ENCODE measurements around the gene SHQ1. TPM values are rescaled to one million over a fixed set of nuclear protein-coding genes. Genes with fewer than 3 reads are reported as not detected.
A peak's percentile ranks its signal among the peaks of the same experiment; 100 is the strongest.

SHQ1 gene
- total RNA-seq, 1 donor, result 19.2 TPM

DNA sequence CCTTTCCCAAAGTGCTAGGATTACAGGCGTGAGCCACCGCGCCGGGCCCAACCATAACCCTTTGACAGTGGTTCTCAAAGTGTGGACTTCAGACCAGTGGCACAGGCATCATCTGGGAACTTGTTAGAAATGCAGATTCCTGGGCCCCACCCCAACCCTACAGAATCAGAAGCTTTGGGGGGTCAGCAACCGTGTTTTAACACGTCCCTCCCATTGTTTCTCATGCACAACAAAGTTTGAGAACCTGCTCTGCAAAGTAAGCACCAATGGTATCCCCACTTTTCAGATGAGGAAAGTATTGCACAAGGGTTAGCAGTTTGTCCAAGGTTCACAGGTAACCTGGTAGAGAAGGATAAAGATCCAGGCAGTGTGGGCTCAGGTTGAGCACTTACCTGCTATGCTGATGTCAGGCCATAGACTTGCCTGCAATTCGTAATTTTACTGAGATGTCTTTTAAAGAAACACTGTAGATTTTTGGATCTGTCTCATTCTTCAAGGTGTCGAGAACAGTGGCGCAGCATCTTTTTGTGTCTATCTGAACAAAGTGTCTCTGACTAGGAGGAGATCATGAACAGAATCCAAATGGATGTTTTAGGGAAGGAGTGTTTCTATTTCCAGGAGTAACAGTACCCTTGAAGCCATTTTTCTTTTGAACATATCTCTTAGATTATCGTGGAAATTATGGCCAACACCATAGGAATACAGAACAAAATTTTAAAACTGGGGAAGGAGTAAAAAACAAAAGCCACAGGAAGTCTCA, 42.1 kb upstream of the SHQ1 start:
- no peaks in the 10 kb centered on the region for H3K9me3 ChIP-seq (ENCODE audit: low read depth, low read length)
- no peak overlapping the region for H2AFZ ChIP-seq (ENCODE audit: low read length)
- no peaks in the 10 kb centered on the region for H3K79me2 ChIP-seq (ENCODE audit: insufficient read depth, low read length)
- H3K27me3 ChIP-seq (ENCODE audit: insufficient read depth, low read length), result no peaks in the 10 kb centered on the region
- H3K4me3 ChIP-seq (ENCODE audit: insufficient read depth, low read length), result no peak overlapping the region
- peak overlapping the region; percentile 96 for H3K27ac ChIP-seq (ENCODE audit: low read depth, low read length)
- DNase-seq (ENCODE audit: insufficient read length, low spot score, missing footprints), result no peak
- TF ChIP-seq, protein P1, sequence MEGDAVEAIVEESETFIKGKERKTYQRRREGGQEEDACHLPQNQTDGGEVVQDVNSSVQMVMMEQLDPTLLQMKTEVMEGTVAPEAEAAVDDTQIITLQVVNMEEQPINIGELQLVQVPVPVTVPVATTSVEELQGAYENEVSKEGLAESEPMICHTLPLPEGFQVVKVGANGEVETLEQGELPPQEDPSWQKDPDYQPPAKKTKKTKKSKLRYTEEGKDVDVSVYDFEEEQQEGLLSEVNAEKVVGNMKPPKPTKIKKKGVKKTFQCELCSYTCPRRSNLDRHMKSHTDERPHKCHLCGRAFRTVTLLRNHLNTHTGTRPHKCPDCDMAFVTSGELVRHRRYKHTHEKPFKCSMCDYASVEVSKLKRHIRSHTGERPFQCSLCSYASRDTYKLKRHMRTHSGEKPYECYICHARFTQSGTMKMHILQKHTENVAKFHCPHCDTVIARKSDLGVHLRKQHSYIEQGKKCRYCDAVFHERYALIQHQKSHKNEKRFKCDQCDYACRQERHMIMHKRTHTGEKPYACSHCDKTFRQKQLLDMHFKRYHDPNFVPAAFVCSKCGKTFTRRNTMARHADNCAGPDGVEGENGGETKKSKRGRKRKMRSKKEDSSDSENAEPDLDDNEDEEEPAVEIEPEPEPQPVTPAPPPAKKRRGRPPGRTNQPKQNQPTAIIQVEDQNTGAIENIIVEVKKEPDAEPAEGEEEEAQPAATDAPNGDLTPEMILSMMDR (IDR thresholded peaks at IDR 0.05; ENCODE audit: extremely low read depth, low read depth, low read length), result no peak
- H4K20me1 ChIP-seq (ENCODE audit: insufficient read depth, low read length), result no peaks in the 10 kb centered on the region
- peaks cover 54% of the 10 kb centered on the region for H3K4me1 ChIP-seq (ENCODE audit: insufficient read depth, low read length)
- peak overlapping the region; percentile 73 for H3K4me2 ChIP-seq (ENCODE audit: insufficient read depth, low read length)
- H3K36me3 ChIP-seq (ENCODE audit: insufficient read depth, low read length), result no peaks in the 10 kb centered on the region

DNA sequence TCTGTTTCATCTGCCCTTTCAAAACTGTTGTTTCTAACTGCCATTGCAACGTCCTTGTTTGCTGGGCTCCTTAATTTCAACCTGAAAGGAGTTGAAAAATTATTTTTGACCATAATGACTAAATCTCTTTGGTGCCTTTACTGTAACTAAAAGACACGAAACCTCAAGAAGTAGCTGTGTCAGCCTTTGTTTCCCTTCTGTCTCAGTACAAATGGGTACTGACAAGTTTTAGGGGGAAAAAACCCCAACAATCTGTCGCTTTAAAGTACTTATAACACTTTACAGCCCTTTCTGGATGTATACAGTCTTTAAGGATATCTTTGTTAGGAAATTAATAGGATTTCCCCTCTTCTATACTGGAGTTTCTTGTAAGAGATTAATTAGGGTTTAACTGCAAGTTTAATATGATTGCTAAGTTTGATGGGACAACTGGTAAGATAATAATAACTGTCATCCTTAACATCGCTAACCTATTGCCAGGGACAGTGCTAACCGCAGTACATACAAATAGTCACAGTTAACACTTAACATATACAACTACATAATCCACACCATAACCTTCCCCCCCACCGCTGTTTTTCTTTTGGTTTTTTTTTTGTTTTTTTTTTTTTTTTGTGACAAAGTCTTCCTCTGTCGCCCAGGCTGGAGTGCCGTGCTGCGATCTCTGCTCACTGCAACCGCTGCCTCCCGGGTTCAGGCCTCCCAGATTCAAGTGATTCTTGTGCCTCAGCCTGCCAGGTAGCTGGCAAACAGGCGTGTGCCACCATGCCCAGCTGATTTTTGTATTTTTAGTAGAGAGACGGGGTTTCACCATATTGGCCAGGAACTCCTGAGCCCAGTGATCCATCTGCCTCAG, 41.3 kb upstream of the SHQ1 start:
- Histone ChIP-seq H3K27ac (ENCODE audit: low read depth, low read length) (peak overlapping the region; percentile 23), H3K4me2 (ENCODE audit: insufficient read depth, low read length) (peak overlapping the region; percentile 94)

DNA sequence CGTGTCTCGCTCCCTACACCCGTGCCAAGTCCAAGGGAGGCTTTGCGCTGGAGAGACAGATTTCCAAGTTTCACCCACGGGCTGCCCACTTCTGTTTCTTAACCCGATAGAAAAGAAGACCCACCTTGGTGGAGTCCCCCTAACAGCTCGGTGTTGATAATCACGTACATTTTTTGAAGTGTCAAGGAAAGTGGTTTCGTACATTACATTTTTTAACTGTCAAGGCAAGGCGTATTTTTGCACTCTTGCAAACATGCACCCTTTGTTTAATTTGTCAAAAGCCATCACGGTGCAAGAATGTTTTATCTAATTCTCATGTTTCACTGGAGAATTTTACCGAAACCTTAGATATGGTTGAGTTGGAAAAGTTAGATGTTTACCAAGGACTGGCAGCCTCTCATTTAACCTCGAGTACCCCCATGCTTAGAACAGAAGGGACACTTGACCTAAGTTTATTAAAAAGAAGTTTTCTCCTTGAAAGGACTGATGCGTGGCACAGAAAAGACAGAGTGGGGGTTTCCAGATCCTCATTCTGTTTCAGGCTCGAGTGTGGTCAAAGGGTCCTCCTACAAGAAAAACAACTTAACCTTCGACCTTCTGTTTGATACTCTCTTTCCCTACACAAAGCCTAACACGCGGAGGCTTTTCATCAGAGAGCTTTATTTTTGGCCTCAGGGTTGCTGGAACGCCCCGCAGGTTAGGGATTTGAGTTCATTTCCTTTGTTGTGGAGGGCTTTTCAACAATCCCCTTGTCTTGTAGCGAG, 40.5 kb upstream of the SHQ1 start:
- TF ChIP-seq, protein P1 (IDR thresholded peaks at IDR 0.05; ENCODE audit: extremely low read depth, low read depth, low read length), result no peak
- peak overlapping the region; percentile 23 for H3K27ac ChIP-seq (ENCODE audit: low read depth, low read length)
- H3K79me2 ChIP-seq (ENCODE audit: insufficient read depth, low read length), result no peaks in the 10 kb centered on the region
- H4K20me1 ChIP-seq (ENCODE audit: insufficient read depth, low read length), result no peaks in the 10 kb centered on the region
- H3K4me2 ChIP-seq (ENCODE audit: insufficient read depth, low read length), result peak overlapping the region; percentile 94
- DNase-seq (ENCODE audit: insufficient read length, low spot score, missing footprints), result no peak
- H3K4me1 ChIP-seq (ENCODE audit: insufficient read depth, low read length), result peaks cover 54% of the 10 kb centered on the region
- H3K4me3 ChIP-seq (ENCODE audit: insufficient read depth, low read length), result peak overlapping the region; percentile 73
- H2AFZ ChIP-seq (ENCODE audit: low read length), result peak overlapping the region; percentile 71
- no peaks in the 10 kb centered on the region for H3K9me3 ChIP-seq (ENCODE audit: low read depth, low read length)
- H3K27me3 ChIP-seq (ENCODE audit: insufficient read depth, low read length), result no peaks in the 10 kb centered on the region
- H3K36me3 ChIP-seq (ENCODE audit: insufficient read depth, low read length), result no peaks in the 10 kb centered on the region

More for the DNA sequence above, 41.3 kb upstream of the SHQ1 start:
- TF ChIP-seq, protein P1 (IDR thresholded peaks at IDR 0.05; ENCODE audit: extremely low read depth, low read depth, low read length), result no peak
- no peak for DNase-seq (ENCODE audit: insufficient read length, low spot score, missing footprints)
- Histone ChIP-seq H3K79me2 (ENCODE audit: insufficient read depth, low read length) (no peaks in the 10 kb centered on the region), H3K36me3 (ENCODE audit: insufficient read depth, low read length) (no peaks in the 10 kb centered on the region), H3K27me3 (ENCODE audit: insufficient read depth, low read length) (no peaks in the 10 kb centered on the region), H3K4me1 (ENCODE audit: insufficient read depth, low read length) (peaks cover 54% of the 10 kb centered on the region), H4K20me1 (ENCODE audit: insufficient read depth, low read length) (no peaks in the 10 kb centered on the region), H3K4me3 (ENCODE audit: insufficient read depth, low read length) (peak overlapping the region; percentile 73), H3K9me3 (ENCODE audit: low read depth, low read length) (no peaks in the 10 kb centered on the region), H2AFZ (ENCODE audit: low read length) (peak overlapping the region; percentile 71)
